Gastrocnemius medialis (tissue), 4 donors: ENCODE results near the gene VSTM2L. TPM values are rescaled to one million over a fixed set of nuclear protein-coding genes. Genes with fewer than 3 reads are reported as not detected.

Experiments used
- ATAC-seq, 2 donors: fragments of 150-250 bp; one replicate each; pipeline ENCODE4 v1.9.1; 2016
- DNase-seq, 2 donors: peaks; one replicate each; pipeline ENCODE4 v3.0.0-alpha.2; 2019
- H3K27ac ChIP-seq, 4 donors: fragments of 200-600 bp; sonication (generic); 1 replicate in 1 of 4; 2 replicates in 3 of 4; pipeline ENCODE4 v1.5.1; 2016 to 2018; ENCODE audit warnings: mild to moderate bottlenecking in 2 of 4, moderate library complexity in 1 of 4
- H3K27me3 ChIP-seq, 3 donors: fragments of 200-600 bp; sonication (generic) in 2 of 3; 1 replicate in 1 of 3; 2 replicates in 2 of 3; pipeline versions ENCODE4 v1.5.1 to v1.6.0; 2016 to 2019; ENCODE audit warnings: mild to moderate bottlenecking in 1 of 3, moderate library complexity in 1 of 3
- H3K36me3 ChIP-seq, 2 donors: fragments of 200-600 bp; sonication (generic) in 1 of 2; one replicate each; pipeline ENCODE4 v1.5.1; 2017 to 2018
- H3K4me1 ChIP-seq, 2 donors: fragments of 200-600 bp; sonication (generic) in 1 of 2; one replicate each; pipeline ENCODE4 v1.5.1; 2016 to 2017; ENCODE audit warnings: mild to moderate bottlenecking in 2 of 2
- H3K4me3 ChIP-seq, 4 donors: fragments of 200-600 bp; sonication (generic) in 3 of 4; 1 replicate in 1 of 4; 2 replicates in 3 of 4; pipeline ENCODE4 v1.5.1; 2016 to 2019; ENCODE audit warnings: mild to moderate bottlenecking in 2 of 4
- H3K9me3 ChIP-seq, 3 donors: fragments of 200-600 bp; sonication (generic) in 2 of 3; 1 replicate in 1 of 3; 2 replicates in 2 of 3; pipeline ENCODE4 v1.5.1; 2016 to 2019
- CTCF ChIP-seq, 5 experiments: fragments of 450-650 bp in 3 of 5; fragments of 200-600 bp in 2 of 5; sonication (generic) in 2 of 5; IDR thresholded peaks in 4 of 5; conservative IDR thresholded peaks in 1 of 5; 1 replicate in 4 of 5; 2 replicates in 1 of 5; pipeline ENCODE4 v1.5.1; 2016 to 2019; ENCODE audit warnings: antibody characterized with exemption in 5 of 5, mild to moderate bottlenecking in 3 of 5, moderate library complexity in 3 of 5
- POLR2A ChIP-seq, 2 donors: fragments of 450-650 bp; IDR thresholded peaks; one replicate each; pipeline ENCODE4 v1.6.1; 2017; ENCODE audit warnings: antibody characterized with exemption in 2 of 2, mild to moderate bottlenecking in 2 of 2, moderate library complexity in 2 of 2
- in situ Hi-C, 4 donors: fragments of 200-750 bp; cut with MboI; loops; one replicate each; pipeline versions ENCODE4 v1.15.0 to v1.8.0; 2017; ENCODE audit warnings: low sequenced_read_pairs in 4 of 4
- intact Hi-C: fragments of 100-400 bp; cut with DNase I; formaldehyde crosslinking; loops from one replicate; pipeline ENCODE4 v1.15.1; 2023; ENCODE audit warnings: low total_unique reads
- total RNA-seq, 4 donors: library from RNA; depleted of rRNA; stranded (reverse); fragments of >200 nt; gene quantifications; one replicate each; pipeline versions ENCODE4 v1.1.0 to v1.2.3, GENCODE V29; 2016

The VSTM2L gene
- total RNA-seq, 4 donors from 2014 or later: 1.6 to 2.6 (median 2.4) TPM; not detected in 1

GRCh38 chr20:37943033-37943432 is 40.1 kb downstream of the VSTM2L start:
- TF ChIP-seq POLR2A (IDR thresholded peaks at IDR 0.05) (no peak), CTCF (IDR thresholded peaks at IDR 0.05 in 4 of 5, conservative IDR thresholded peaks at IDR 0.05 in 1 of 5) (no peak)
- no peaks in the 10 kb centered on the region for H3K4me1 ChIP-seq
- no peaks in the 10 kb centered on the region for H3K9me3 ChIP-seq
- H3K27me3 ChIP-seq: peaks cover 0 to 3% (median 0%) of the 10 kb centered on the region in 3 donors
- DNase-seq: no peak
- H3K36me3 ChIP-seq: no peaks in the 10 kb centered on the region
- H3K4me3 ChIP-seq: no peak overlapping the region
- in situ Hi-C loops (no loop called here), intact Hi-C loops (no loop called here)
- H3K27ac ChIP-seq: no peak overlapping the region
- ATAC-seq: no peak

- Histone ChIP-seq H3K9me3 (no peaks in the 10 kb centered on the region), H3K27ac (no peak overlapping the region), H3K27me3 (peaks cover 0 to 3% (median 0%) of the 10 kb centered on the region in 3 donors), H3K4me1 (no peaks in the 10 kb centered on the region), H3K36me3 (no peaks in the 10 kb centered on the region), H3K4me3 (no peak overlapping the region)
- ATAC-seq: no peak
- DNase-seq: no peak
- in situ Hi-C loops (no loop called here), intact Hi-C loops (no loop called here)
- TF ChIP-seq POLR2A (IDR thresholded peaks at IDR 0.05): no peak
- no peak for TF ChIP-seq CTCF (IDR thresholded peaks at IDR 0.05 in 4 of 5, conservative IDR thresholded peaks at IDR 0.05 in 1 of 5)
These were observed 40.9 kb downstream of the VSTM2L start for GRCh38 chr20:37943501-37944455.

- DNase-seq: no peak
- intact Hi-C loops: no loop called here
- no peaks in the 10 kb centered on the region for H3K9me3 ChIP-seq
- peaks cover 0 to 3% (median 0%) of the 10 kb centered on the region in 3 donors for H3K27me3 ChIP-seq
- H3K4me3 ChIP-seq: no peak overlapping the region
- H3K4me1 ChIP-seq: no peaks in the 10 kb centered on the region
- TF ChIP-seq POLR2A (IDR thresholded peaks at IDR 0.05) (no peak), CTCF (IDR thresholded peaks at IDR 0.05 in 4 of 5, conservative IDR thresholded peaks at IDR 0.05 in 1 of 5) (no peak)
- in situ Hi-C loops: no loop called here
- no peaks in the 10 kb centered on the region for H3K36me3 ChIP-seq
- ATAC-seq: no peak
- H3K27ac ChIP-seq: no peak overlapping the region
These were observed 41.6 kb downstream of the VSTM2L start for GRCh38 chr20:37944456-37944981.

- intact Hi-C loops: no loop called here
- in situ Hi-C loops: no loop called here
These were observed 42.2 kb downstream of the VSTM2L start for GRCh38 chr20:37945091-37945547.

More at GRCh38 chr20:37945091-37945547, 42.2 kb downstream of the VSTM2L start:
- TF ChIP-seq CTCF (IDR thresholded peaks at IDR 0.05 in 4 of 5, conservative IDR thresholded peaks at IDR 0.05 in 1 of 5): no peak
- no peak for TF ChIP-seq POLR2A (IDR thresholded peaks at IDR 0.05)
- H3K36me3 ChIP-seq: no peaks in the 10 kb centered on the region
- no peak overlapping the region for H3K4me3 ChIP-seq
- DNase-seq: no peak
- no peak for ATAC-seq
- no peaks in the 10 kb centered on the region for H3K9me3 ChIP-seq
- no peaks in the 10 kb centered on the region for H3K4me1 ChIP-seq
- peaks cover 0 to 3% (median 0%) of the 10 kb centered on the region in 3 donors for H3K27me3 ChIP-seq
- H3K27ac ChIP-seq: no peak overlapping the region
